ENCODE results near the gene DENND2D.

The DENND2D gene

GRCh38 chr1:111182052-111182451, 18.4 kb downstream of the DENND2D start:
- H4K20me1 ChIP-seq, result peaks cover 0 to 49% (median 0%) of the 10 kb centered on the region in 11 experiments; a peak in 3 of 22 replicates
- no peaks in the 10 kb centered on the region for H3K27me3 ChIP-seq
- H3K36me3 ChIP-seq, result peaks cover 64 to 99% (median 83%) of the 10 kb centered on the region in 11 experiments
- no peak overlapping the region for H3K4me2 ChIP-seq
- no peak overlapping the region for H3K9ac ChIP-seq
- no peak overlapping the region for H3K4me3 ChIP-seq
- no peak for TF ChIP-seq Cebpa-rat (IDR thresholded peaks at IDR 0.05)
- peaks cover 0 to 52% (median 0%) of the 10 kb centered on the region in 10 experiments; a peak in 4 of 20 replicates for H3K4me1 ChIP-seq
- H3K9me3 ChIP-seq (replicated peaks in 1 of 11), result no peaks in the 10 kb centered on the region
- no peak overlapping the region for H3K27ac ChIP-seq

- Histone ChIP-seq H3K9me3 (replicated peaks in 1 of 11) (no peaks in the 10 kb centered on the region), H3K27me3 (no peaks in the 10 kb centered on the region), H3K9ac (no peak overlapping the region), H3K27ac (no peak overlapping the region), H3K4me2 (no peak overlapping the region), H3K4me1 (peaks cover 0 to 32% (median 0%) of the 10 kb centered on the region in 10 experiments; a peak in 4 of 20 replicates), H3K36me3 (peaks cover 60 to 99% (median 82%) of the 10 kb centered on the region in 11 experiments), H4K20me1 (peaks cover 0 to 56% (median 0%) of the 10 kb centered on the region in 11 experiments; a peak in 3 of 22 replicates), H3K4me3 (no peak overlapping the region)
- TF ChIP-seq Cebpa-rat (IDR thresholded peaks at IDR 0.05), result no peak
Measured at GRCh38 chr1:111179968-111180533, 20.4 kb downstream of the DENND2D start.

GRCh38 chr1:111176678-111177077, 23.8 kb downstream of the DENND2D start:
- peaks cover 0 to 70% (median 0%) of the 10 kb centered on the region in 11 experiments; a peak in 3 of 22 replicates for H4K20me1 ChIP-seq
- peaks cover 61 to 99% (median 84%) of the 10 kb centered on the region in 11 experiments for H3K36me3 ChIP-seq
- TF ChIP-seq Cebpa-rat (IDR thresholded peaks at IDR 0.05), result no peak

DNA sequence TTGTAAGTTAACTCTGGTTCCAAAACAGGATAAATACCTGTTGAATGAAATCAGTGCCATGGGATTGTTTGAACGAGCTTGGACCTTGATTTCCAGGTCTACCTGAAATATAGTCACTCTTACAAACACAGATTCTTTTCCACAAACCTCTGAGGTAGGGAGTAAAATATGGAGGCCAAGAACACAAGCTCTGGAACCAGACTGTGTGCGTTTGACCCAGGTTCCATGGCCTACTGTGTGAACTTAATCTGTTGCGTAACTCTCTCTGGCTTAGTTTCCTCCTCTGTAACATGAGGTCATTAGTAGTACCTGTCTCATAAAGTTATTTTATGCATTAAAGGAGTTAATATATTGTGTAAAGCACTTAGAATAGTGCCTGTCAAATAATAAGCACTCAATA, 25.1 kb downstream of the DENND2D start:
- H3K36me3 ChIP-seq, result peaks cover 63 to 100% (median 90%) of the 10 kb centered on the region in 11 experiments
- no peaks in the 10 kb centered on the region; a peak in 1 of 20 replicates for H3K4me1 ChIP-seq
- no peaks in the 10 kb centered on the region for H3K27me3 ChIP-seq
- no peaks in the 10 kb centered on the region for H3K9me3 ChIP-seq (replicated peaks in 1 of 11)
- H3K27ac ChIP-seq, result no peak overlapping the region
- H3K9ac ChIP-seq, result no peak overlapping the region
- H4K20me1 ChIP-seq, result peaks cover 0 to 68% (median 0%) of the 10 kb centered on the region in 11 experiments; a peak in 3 of 22 replicates
- TF ChIP-seq Cebpa-rat (IDR thresholded peaks at IDR 0.05), result peak in 5 of 11 experiments; percentile 11 to 73 (median 42); a peak in 7 of 22 replicates
- no peak overlapping the region for H3K4me2 ChIP-seq
- H3K4me3 ChIP-seq, result no peak overlapping the region

More at GRCh38 chr1:111176678-111177077, 23.8 kb downstream of the DENND2D start:
- Histone ChIP-seq H3K4me2 (no peak overlapping the region), H3K9me3 (replicated peaks in 1 of 11) (no peaks in the 10 kb centered on the region), H3K4me1 (peaks cover 0 to 11% (median 0%) of the 10 kb centered on the region in 10 experiments; a peak in 3 of 20 replicates), H3K4me3 (no peak overlapping the region), H3K27me3 (no peaks in the 10 kb centered on the region), H3K27ac (no peak overlapping the region), H3K9ac (no peak overlapping the region)

DNA sequence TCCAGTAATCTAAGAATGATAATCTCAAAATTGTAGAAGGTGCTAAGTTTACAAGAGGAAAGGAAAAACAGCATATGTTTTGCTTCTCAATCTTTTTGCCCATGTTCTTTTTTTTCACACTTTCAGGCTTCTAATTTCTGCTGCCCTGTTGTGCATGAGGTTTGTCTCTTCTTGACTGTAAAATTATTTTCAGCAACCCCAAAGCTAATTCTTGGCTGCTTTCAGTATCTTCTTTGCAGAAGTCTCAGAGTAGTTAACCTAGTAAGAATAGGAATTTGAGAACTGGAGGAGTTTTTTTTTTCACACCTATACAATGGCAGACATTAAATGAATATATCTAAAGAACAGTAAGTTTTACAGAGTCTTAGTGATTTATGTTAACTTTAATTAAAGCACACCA, 26.4 kb downstream of the DENND2D start:
- Histone ChIP-seq H3K4me1 (no peaks in the 10 kb centered on the region), H3K9me3 (replicated peaks in 1 of 11) (no peaks in the 10 kb centered on the region), H3K9ac (no peak overlapping the region), H3K4me3 (no peak overlapping the region), H3K27me3 (no peaks in the 10 kb centered on the region), H3K27ac (no peak overlapping the region), H3K36me3 (peaks cover 57 to 98% (median 91%) of the 10 kb centered on the region in 11 experiments), H3K4me2 (no peak overlapping the region), H4K20me1 (peaks cover 0 to 71% (median 0%) of the 10 kb centered on the region in 11 experiments; a peak in 3 of 22 replicates)
- TF ChIP-seq Cebpa-rat (IDR thresholded peaks at IDR 0.05), result no peak

DNA sequence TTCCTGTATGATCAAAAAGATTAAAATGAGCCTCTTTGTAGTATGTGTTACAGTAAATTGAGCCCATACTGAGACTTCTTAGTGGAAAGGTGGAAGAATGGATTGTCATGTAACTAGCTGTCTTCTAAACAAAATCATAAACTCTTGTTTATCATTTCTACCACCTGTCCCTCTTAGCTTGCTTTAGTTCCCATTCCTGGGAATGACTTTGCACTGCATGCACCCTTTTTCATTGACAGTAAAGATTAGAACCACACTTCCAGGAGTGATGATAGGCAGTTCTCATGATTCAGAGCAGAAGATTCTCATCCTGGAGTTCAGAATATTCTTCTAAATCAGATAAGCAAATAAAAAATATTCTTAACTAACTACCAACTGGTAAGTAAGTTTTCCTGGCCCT, 28.0 kb downstream of the DENND2D start:
- Histone ChIP-seq H3K4me2 (no peak overlapping the region), H3K36me3 (peaks cover 63 to 98% (median 91%) of the 10 kb centered on the region in 11 experiments), H3K9me3 (replicated peaks in 1 of 11) (no peaks in the 10 kb centered on the region), H3K9ac (no peak overlapping the region), H3K4me3 (no peak overlapping the region), H4K20me1 (peaks cover 0 to 78% (median 0%) of the 10 kb centered on the region in 11 experiments; a peak in 3 of 22 replicates), H3K4me1 (no peaks in the 10 kb centered on the region), H3K27me3 (no peaks in the 10 kb centered on the region), H3K27ac (no peak overlapping the region; a peak in 1 of 22 replicates)
- TF ChIP-seq Cebpa-rat (IDR thresholded peaks at IDR 0.05), result no peak

- peaks cover 0 to 16% (median 0%) of the 10 kb centered on the region in 10 experiments; a peak in 4 of 20 replicates for H3K4me1 ChIP-seq
- peaks cover 61 to 98% (median 90%) of the 10 kb centered on the region in 11 experiments for H3K36me3 ChIP-seq
- H3K9me3 ChIP-seq (replicated peaks in 1 of 11), result no peaks in the 10 kb centered on the region
- no peak overlapping the region for H3K4me3 ChIP-seq
- H3K27ac ChIP-seq, result no peak overlapping the region
- no peak overlapping the region for H3K9ac ChIP-seq
- TF ChIP-seq Cebpa-rat (IDR thresholded peaks at IDR 0.05), result no peak
- H3K27me3 ChIP-seq, result no peaks in the 10 kb centered on the region
- peaks cover 0 to 95% (median 0%) of the 10 kb centered on the region in 11 experiments; a peak in 9 of 22 replicates for H4K20me1 ChIP-seq
- H3K4me2 ChIP-seq, result no peak overlapping the region
Measured at GRCh38 chr1:111164151-111164550, 36.3 kb downstream of the DENND2D start.

DNA sequence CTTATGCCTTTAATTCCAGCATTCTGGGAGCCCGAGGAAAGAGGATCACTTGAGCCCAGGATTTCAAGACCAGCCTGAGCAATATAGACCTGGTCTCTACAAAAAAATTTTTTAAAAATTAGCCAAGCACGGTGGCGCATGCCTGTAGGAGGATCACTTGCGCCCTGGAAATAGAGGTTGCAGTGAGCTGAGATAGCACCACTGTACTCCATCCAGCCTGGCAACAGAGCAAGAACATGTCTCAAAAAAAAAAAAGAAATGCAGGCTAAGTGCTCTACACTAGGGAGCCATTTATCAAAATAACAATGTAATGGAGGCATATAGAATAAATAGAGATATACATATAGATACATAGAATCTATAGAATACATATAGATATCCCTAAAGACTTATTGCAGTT, 37.1 kb downstream of the DENND2D start:
- Histone ChIP-seq H3K4me3 (no peak overlapping the region), H3K27me3 (no peaks in the 10 kb centered on the region), H3K9ac (no peak overlapping the region), H3K4me2 (no peak overlapping the region), H3K4me1 (peaks cover 0 to 16% (median 0%) of the 10 kb centered on the region in 10 experiments; a peak in 4 of 20 replicates), H3K27ac (no peak overlapping the region), H4K20me1 (peaks cover 0 to 94% (median 0%) of the 10 kb centered on the region in 11 experiments; a peak in 9 of 22 replicates), H3K36me3 (peaks cover 60 to 98% (median 89%) of the 10 kb centered on the region in 11 experiments), H3K9me3 (replicated peaks in 1 of 11) (no peaks in the 10 kb centered on the region)
- TF ChIP-seq Cebpa-rat (IDR thresholded peaks at IDR 0.05), result no peak

DNA sequence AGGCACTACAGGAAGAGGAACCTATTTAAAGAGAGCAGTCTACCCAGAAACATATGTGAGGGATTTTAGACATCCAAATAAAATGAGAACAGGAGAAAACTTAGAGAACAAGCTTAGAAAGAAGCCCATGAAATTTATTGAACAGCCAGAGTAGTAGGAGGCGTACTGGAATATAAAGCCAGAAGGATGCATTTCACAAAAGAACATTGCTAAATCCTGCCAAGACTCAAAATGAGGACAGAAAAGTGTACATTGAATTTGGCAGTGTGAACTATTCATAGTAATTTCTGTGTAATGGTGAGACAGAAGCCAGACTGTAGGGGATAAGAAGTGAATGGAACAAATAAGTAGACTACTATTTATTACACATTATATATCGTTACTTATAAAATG, 38.0 kb downstream of the DENND2D start:
- TF ChIP-seq Cebpa-rat (IDR thresholded peaks at IDR 0.05), result no peak
- peaks cover 62 to 98% (median 89%) of the 10 kb centered on the region in 11 experiments for H3K36me3 ChIP-seq
- H3K27ac ChIP-seq, result no peak overlapping the region
- peaks cover 0 to 94% (median 7%) of the 10 kb centered on the region in 11 experiments; a peak in 10 of 22 replicates for H4K20me1 ChIP-seq
- H3K4me2 ChIP-seq, result no peak overlapping the region
- H3K9me3 ChIP-seq (replicated peaks in 1 of 11), result no peaks in the 10 kb centered on the region
- no peaks in the 10 kb centered on the region for H3K27me3 ChIP-seq
- no peak overlapping the region for H3K9ac ChIP-seq
- no peak overlapping the region for H3K4me3 ChIP-seq
- H3K4me1 ChIP-seq, result peaks cover 0 to 16% (median 0%) of the 10 kb centered on the region in 10 experiments; a peak in 4 of 20 replicates

Data from BLaER1 treated with 17β-estradiol and CSF1 and Interleukin-3, amounts not matched to agents 10 nM and 100 nM (cell line).